GM21786 (cell line): ENCODE results near the gene NCR2.

Experiments used
- ATAC-seq: cut with Tn5 transposase; IDR thresholded peaks from one replicate; pipeline ENCODE4 v1.9.1; 2021; ENCODE audit not compliant: unreplicated experiment

Gene NCR2

GRCh38 chr6:41327177-41327576 is 8.2 kb upstream of the NCR2 start:
- no peak for ATAC-seq

GRCh38 chr6:41331401-41332150 is 3.8 kb upstream of the NCR2 start:
- no peak for ATAC-seq

- no peak for ATAC-seq
Observed at GRCh38 chr6:41332241-41332640, 3.2 kb upstream of the NCR2 start.

GRCh38 chr6:41332842-41333736 is 2.3 kb upstream of the NCR2 start:
- no peak for ATAC-seq

DNA sequence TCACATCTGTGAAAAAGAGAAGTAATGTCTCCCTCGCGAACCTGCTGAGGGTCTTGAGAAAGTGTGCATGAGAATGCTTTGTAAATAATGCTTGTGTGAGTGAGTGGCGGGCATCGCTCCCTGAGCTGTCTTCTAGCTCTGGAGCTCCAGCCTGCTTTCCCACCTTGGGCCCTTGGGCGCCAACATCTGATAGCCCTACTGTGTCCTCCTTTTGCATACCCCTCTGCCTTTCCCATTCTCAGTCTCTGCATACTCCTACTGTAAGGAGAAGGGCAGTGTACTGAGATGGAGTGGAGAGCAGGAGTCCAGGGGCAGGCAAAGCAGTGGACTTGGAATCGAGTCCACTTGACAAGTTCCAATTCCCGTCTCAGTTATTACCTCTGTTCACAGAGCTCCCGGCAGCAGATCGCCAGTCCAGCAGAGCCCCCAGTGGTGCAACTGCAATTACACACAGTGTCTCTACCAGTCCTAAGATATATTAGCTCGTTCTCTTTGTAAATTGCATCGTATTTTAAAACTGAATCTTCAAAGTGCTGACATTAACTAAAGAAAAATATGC is 847 bp upstream of the NCR2 start:
- ATAC-seq = no peak

DNA sequence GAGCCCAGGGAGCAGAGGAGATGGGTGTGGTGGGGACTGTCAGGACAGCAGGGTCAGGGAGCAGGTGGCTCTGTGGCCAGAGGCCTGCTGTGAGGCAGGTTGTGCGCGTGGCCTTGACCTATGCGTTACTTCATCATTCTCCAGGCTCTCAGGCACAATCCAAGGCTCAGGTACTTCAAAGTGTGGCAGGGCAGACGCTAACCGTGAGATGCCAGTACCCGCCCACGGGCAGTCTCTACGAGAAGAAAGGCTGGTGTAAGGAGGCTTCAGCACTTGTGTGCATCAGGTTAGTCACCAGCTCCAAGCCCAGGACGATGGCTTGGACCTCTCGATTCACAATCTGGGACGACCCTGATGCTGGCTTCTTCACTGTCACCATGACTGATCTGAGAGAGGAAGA is 535 bp downstream of the NCR2 start:
- no peak for ATAC-seq

- no peak for ATAC-seq
Observed at GRCh38 chr6:41336824-41337223, 1.4 kb downstream of the NCR2 start.

GRCh38 chr6:41337709-41338108 is 2.3 kb downstream of the NCR2 start:
- ATAC-seq = no peak

DNA sequence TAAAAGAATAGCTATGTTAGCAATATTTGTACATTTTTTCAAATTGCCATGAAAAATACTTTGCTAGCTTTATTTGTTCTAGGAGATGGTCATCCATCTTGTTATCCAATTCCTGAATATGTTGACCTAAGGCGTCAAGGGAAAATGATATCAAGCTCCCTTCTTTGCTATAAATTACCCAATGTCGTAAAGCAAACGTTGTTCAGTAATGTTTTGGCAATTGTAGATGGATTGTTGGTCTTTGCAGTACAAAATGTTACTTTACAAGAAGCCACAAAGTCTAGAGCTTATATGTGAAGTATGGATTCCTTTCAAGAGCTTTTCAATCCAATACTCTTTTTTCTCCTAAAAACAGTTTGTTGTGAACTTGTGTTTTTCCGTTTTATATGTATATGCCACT is 3.3 kb downstream of the NCR2 start:
- ATAC-seq = no peak

- ATAC-seq = no peak
Observed at GRCh38 chr6:41341580-41341979, 6.2 kb downstream of the NCR2 start.

DNA sequence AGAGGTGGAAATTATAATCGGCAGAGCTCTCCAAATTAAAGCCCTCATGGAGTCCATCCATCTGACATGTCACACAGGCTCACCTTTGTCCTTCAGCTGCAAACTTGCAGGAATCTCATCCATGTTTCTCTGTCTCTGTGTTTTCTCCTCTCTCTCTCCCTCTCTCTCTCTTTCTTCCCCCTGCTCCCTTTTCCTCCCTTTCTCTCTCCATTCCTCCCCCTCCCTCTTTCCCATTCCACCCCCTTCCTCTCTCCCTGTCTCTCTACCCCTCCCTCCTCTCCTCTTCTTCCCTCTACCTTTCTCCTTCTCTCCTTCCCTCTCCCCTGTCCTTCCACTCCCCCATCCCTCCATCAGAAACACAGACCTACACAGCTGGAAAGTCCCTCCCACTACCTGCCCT is 6.8 kb downstream of the NCR2 start:
- no peak for ATAC-seq

DNA sequence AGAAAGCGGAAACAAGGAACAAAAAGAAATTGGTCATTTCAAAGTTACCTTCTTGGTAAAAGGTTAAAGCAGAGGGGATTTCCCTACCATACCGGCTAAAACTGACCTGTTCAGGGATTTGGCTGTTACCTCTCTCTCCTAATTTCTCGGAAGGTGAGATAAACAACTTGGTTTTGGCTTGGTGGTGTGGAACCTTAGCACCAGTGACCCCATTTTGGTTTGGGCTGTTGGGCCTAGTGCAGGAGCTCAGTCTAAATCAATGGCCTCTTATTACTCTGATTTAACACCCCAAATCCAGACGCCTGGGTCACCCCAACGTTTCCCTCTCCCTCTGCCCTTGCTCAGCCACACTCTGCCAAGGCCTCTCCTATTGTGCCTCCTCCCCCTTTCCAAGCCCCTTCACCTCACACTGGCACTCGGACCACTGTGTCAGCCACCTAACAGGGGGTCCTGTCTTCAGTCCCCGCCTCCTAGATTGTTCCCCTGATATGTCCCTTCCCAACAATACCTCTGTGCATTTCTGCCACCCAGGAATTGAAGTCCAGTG is 8.3 kb downstream of the NCR2 start:
- ATAC-seq = no peak

- ATAC-seq = no peak
Observed at GRCh38 chr6:41344876-41345275, 9.5 kb downstream of the NCR2 start.

DNA sequence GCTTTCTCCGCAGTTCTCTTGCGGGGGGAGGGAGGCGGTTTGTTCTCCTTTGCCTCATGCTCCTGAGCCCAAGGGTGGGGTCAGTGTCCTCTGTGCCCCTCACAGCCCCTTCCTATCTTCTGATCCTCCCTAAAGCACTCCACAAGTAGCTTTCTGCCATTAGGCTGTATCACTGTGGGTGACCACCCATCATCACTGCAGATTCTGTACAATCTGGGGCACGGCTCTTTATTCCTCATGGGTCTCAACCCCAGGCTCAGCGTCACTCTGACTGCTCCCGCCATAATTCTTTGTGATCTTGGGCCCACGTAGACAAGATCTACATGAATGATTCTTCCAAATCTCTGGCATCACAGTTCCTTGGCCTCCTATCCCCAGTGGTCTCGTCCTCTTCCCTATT is 10.5 kb downstream of the NCR2 start:
- no peak for ATAC-seq

- no peak for ATAC-seq
Observed at GRCh38 chr6:41346441-41346840, 11.0 kb downstream of the NCR2 start.

DNA sequence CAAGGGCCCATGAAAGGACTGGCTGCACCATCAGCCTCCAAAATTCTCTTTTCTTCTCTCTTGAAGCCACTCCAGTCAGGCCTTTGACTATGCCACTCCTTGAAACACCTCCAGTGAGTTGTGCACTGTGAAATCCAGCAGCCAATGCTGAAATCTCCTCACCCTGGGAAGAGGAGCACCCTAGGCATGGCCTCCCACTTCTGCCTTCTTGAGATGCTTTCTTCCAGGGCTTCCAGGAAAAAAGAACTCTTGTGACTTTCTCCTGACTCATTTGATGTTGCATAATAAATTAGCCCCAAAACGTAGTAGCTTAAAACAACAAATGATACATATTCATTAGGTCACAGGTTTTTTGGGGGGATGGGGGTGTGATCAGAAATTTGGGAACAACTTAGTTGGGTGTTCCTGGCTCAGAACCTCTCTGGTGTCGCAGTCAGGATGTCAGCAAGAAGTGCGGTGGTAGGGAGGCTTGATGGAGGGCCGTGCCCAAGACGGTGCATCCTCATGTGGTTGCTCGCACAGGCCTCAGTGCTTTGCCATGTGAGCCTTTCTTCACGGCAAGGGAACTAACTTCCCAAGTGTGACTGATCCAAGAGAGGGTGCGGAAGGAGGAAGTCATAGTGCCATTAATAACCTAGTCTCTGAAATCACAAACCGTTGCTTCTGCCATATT is 12.1 kb downstream of the NCR2 start:
- ATAC-seq = no peak

DNA sequence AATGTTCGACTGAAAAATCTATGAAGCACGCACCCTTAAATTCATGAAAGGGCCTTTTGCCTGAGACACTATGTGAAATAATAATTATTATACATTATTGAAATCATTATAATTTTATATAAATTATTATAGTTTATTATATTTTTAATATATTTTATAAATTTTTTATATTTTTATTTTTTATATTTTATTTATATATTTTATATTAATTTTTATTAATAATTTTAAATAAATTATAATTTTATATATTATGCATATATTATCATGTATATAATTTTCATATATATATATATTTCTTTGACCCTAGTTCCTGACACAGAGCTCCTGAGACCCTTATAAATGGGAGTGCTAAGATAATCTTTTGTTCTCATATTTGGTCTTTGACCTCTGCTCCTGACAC is 13.5 kb downstream of the NCR2 start:
- ATAC-seq = no peak

GRCh38 chr6:41352396-41352795 is 17.0 kb downstream of the NCR2 start:
- ATAC-seq = no peak

DNA sequence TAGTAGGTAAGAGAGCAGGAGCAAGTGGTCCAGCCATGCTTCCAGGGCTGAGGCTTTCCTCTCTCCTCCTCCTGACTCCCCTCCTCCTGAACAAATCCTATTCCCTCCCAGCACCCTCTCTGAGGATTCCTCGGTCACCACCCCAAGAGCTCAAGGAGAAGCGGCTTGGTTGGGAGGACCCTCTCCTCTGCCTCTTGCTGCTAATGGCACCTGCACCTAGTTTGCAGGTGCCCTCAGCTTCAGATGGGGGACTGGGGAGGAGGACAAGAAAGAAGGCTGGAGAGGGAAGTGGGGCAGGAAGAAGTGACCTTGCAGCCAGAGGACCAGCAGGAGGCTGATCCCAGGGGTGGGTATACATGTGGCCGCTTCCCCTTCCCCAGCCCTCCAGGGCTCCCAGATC is 17.5 kb downstream of the NCR2 start:
- ATAC-seq = no peak

GRCh38 chr6:41353333-41353732 is 17.9 kb downstream of the NCR2 start:
- no peak for ATAC-seq

DNA sequence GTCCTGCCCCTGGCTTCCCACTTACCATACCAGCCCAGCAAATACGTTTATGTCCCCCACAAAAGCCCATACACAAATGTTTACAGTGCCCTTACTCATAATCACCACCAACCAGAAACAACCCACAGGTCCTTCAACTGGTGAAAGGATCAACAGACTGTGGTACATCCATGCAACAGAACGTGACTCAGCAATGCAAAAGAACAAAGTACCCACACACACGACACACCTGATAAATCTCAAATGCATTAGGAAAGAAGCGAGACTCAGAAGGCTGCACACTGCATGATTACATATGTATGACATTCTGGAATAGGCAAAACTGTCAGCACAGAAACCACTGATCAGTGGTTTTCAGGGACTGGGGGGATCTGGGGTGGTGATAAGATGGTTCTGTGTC is 20.5 kb downstream of the NCR2 start:
- no peak for ATAC-seq
